ENCODE data around the gene DAZAP2. TPM values are rescaled to one million over a fixed set of nuclear protein-coding genes. Genes with fewer than 3 reads are reported as not detected.

DAZAP2 gene
- total and polyA plus RNA-seq, 2 of the 13 experiments (the other 11 are each of a cell fraction or from before 2014, with no cell fraction given): 64.5 to 222 TPM

DNA sequence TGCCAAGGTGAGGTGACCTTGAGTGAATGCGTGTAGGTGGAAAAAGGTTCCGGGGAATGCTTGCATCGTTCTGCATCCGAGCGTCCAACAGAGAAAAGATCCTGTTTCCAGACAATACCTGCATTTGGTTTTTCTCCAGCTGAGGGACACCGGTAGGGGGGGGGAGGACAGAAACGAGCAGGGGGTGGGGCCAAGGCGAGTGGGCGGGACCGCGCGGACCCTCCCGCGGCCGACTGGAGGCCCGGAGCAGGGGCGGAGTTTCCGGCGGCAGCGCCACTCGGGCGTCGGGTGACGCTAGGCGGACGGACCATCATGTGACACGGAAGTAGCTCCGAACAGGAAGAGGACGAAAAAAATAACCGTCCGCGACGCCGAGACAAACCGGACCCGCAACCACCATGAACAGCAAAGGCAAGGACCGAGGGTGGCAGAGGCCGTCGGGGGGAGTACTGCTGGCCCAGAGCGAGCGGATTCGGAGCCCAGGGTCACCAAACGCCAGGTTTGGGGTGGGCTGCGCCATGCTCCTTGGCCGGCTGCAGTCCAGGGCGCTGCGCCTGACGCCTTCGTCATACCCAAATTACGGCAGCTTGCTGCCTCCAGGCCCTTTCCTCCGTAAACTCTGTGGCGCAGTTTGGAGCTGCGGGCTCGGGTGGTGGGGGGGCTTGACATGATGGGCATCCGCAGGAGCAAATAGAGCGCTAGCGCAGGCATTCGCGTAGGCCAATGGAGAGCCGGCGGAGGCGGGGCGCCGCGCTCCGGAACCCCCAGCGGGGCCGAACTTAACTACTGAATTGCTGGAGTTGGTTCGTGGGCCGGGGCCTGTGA is at the start of gene DAZAP2 (continued):
- TF ChIP-seq ZNF33B (CRISPR knock-in tag; IDR thresholded peaks at IDR 0.05) (peak; percentile 73; the same call in 1 of the 2 replicates), ZBTB38 (CRISPR knock-in tag; IDR thresholded peaks at IDR 0.05) (no peak), POLR2A (IDR thresholded peaks at IDR 0.05; ENCODE audit: insufficient read depth in 1 of 2, low read depth in 2 of 2, low read length in 2 of 2) (peak; percentile 59 to 86), SUZ12 (IDR thresholded peaks at IDR 0.05; ENCODE audit: low read depth, low read length) (no peak), DZIP1 (CRISPR knock-in tag; IDR thresholded peaks at IDR 0.05) (no peak), FOXP1 (IDR thresholded peaks at IDR 0.05) (no peak), FOXP1 (CRISPR knock-in tag; IDR thresholded peaks at IDR 0.05) (no peak), ZNF563 (CRISPR knock-in tag; IDR thresholded peaks at IDR 0.05) (peak; percentile 52; the same call in 1 of the 2 replicates), MAX (IDR thresholded peaks at IDR 0.05) (no peak; the same call in 1 of the 2 replicates), RBM22 (optimal IDR thresholded peaks at IDR 0.05; ENCODE audit: low read length) (peak; percentile 35), ZNF790 (CRISPR knock-in tag; IDR thresholded peaks at IDR 0.05; ENCODE audit: borderline replicate concordance) (no peak), ZFX (CRISPR knock-in tag; IDR thresholded peaks at IDR 0.05; ENCODE audit: low read depth) (peak; percentile 50), CENPX (CRISPR knock-in tag; IDR thresholded peaks at IDR 0.05) (no peak), GRHL1 (CRISPR knock-in tag; conservative IDR thresholded peaks at IDR 0.05) (no peak), ZUFSP (CRISPR knock-in tag; IDR thresholded peaks at IDR 0.05; ENCODE audit: borderline replicate concordance) (no peak)
- TF ChIP-seq, protein P1, sequence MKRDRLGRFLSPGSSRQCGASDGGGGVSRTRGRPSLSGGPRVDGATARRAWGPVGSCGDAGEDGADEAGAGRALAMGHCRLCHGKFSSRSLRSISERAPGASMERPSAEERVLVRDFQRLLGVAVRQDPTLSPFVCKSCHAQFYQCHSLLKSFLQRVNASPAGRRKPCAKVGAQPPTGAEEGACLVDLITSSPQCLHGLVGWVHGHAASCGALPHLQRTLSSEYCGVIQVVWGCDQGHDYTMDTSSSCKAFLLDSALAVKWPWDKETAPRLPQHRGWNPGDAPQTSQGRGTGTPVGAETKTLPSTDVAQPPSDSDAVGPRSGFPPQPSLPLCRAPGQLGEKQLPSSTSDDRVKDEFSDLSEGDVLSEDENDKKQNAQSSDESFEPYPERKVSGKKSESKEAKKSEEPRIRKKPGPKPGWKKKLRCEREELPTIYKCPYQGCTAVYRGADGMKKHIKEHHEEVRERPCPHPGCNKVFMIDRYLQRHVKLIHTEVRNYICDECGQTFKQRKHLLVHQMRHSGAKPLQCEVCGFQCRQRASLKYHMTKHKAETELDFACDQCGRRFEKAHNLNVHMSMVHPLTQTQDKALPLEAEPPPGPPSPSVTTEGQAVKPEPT (CRISPR knock-in tag; IDR thresholded peaks at IDR 0.05; ENCODE audit: low read depth): no peak
- TF ChIP-seq, protein P2, sequence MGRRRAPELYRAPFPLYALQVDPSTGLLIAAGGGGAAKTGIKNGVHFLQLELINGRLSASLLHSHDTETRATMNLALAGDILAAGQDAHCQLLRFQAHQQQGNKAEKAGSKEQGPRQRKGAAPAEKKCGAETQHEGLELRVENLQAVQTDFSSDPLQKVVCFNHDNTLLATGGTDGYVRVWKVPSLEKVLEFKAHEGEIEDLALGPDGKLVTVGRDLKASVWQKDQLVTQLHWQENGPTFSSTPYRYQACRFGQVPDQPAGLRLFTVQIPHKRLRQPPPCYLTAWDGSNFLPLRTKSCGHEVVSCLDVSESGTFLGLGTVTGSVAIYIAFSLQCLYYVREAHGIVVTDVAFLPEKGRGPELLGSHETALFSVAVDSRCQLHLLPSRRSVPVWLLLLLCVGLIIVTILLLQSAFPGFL (CRISPR knock-in tag; IDR thresholded peaks at IDR 0.05): no peak

Measured in HepG2 (cell line).